A549 (cell line): ENCODE results near the gene NFATC2. TPM values are rescaled to one million over a fixed set of nuclear protein-coding genes. Genes with fewer than 3 reads are reported as not detected.
A peak's percentile ranks its signal among the peaks of the same experiment; 100 is the strongest.

Source experiments
- ATAC-seq, 2 experiments: fragments of 200-7000 bp in 1 of 2; fragments of >200 bp in 1 of 2; cut with Nextera tagmentation in 1 of 2; cut with Tn5 transposase in 1 of 2; 3 replicates each; pipeline versions ENCODE4 v1.8.0 to v1.9.1; 2018 to 2020; ENCODE audit warnings: mild to moderate bottlenecking in 1 of 2, moderate library complexity in 1 of 2
- CTCF ChIA-PET: fragments of 300-600 bp; sonication (Branson Sonifier 250); formaldehyde crosslinking; extraction: SDS; loops from one replicate; lab custom pipeline; 2021; ENCODE audit warnings: antibody characterized with exemption, inconsistent platforms; lab: Yijun Ruan, JAX
- POLR2A ChIA-PET: fragments of 350-600 bp; formaldehyde crosslinking; extraction: SDS; loops from one replicate; lab custom pipeline; 2021; ENCODE audit warnings: antibody characterized with exemption, inconsistent platforms; lab: Yijun Ruan, JAX
- DNase-seq, 2 experiments: peaks; one replicate each; pipeline versions ENCODE4 v3.0.0 to v3.0.0-alpha.2; 2011 to 2016; ENCODE audit warnings: low read depth in 1 of 2, low spot score in 1 of 2
- FAIRE-seq: peaks from 2 replicates; lab custom pipeline; 2011; peaks lifted over from hg19 to GRCh38; lab: Jason Lieb, UNC
- H3K27ac ChIP-seq, 2 experiments: fragments of >200 bp; sonication (Bioruptor Twin); formaldehyde crosslinking; 3 replicates each; pipeline ENCODE4 v1.5.1; 2016 to 2017
- H3K4me1 ChIP-seq: fragments of >200 bp; sonication (Bioruptor Twin); formaldehyde crosslinking; 3 replicates; pipeline ENCODE4 v1.6.1; 2016
- H3K4me2 ChIP-seq: fragments of >200 bp; sonication (Bioruptor Twin); formaldehyde crosslinking; 3 replicates; pipeline ENCODE4 v1.6.1; 2016
- H3K4me3 ChIP-seq: fragments of >200 bp; sonication (Bioruptor Twin); formaldehyde crosslinking; 3 replicates; pipeline ENCODE4 v1.5.1; 2016
- H3K9me3 ChIP-seq: fragments of >200 bp; sonication (Bioruptor Twin); formaldehyde crosslinking; 3 replicates; pipeline ENCODE4 v1.6.1; 2016
- BHLHE40 ChIP-seq: IDR thresholded peaks from 2 replicates; pipeline ENCODE4 v1.6.1; 2012; ENCODE audit warnings: low read depth, low read length, inconsistent platforms
- CEBPB ChIP-seq, 2 experiments: fragments of >200 bp in 1 of 2; sonication (Bioruptor Twin) in 1 of 2; formaldehyde crosslinking in 1 of 2; IDR thresholded peaks; 2 replicates each; pipeline ENCODE4 v1.6.1; 2012 to 2016
- CHD2 ChIP-seq: fragments of 150-350 bp; IDR thresholded peaks from 2 replicates; pipeline ENCODE4 v1.6.1; 2014; ENCODE audit warnings: low read length; ENCODE audit not compliant: partially characterized antibody
- EHF ChIP-seq: fragments of 250-450 bp; sonication (Bioruptor Pico); IDR thresholded peaks from 2 replicates; pipeline ENCODE4 v1.5.0; 2020; ENCODE audit warnings: mild to moderate bottlenecking
- EHMT2 ChIP-seq: fragments of 200-600 bp; sonication (generic); IDR thresholded peaks from 2 replicates; pipeline ENCODE4 v1.6.1; 2016; ENCODE audit warnings: antibody characterized with exemption, low read depth, mild to moderate bottlenecking, moderate library complexity
- FOSB ChIP-seq: fragments of 250-450 bp; sonication (Bioruptor Pico); IDR thresholded peaks from 2 replicates; pipeline ENCODE4 v1.5.0; 2020; ENCODE audit warnings: mild to moderate bottlenecking, moderate library complexity
- HDAC2 ChIP-seq: fragments of 200-600 bp; sonication (generic); IDR thresholded peaks from 2 replicates; pipeline ENCODE4 v1.6.1; 2016
- HOXB13 ChIP-seq: fragments of 250-450 bp; sonication (Bioruptor Pico); IDR thresholded peaks from 2 replicates; pipeline ENCODE4 v1.5.0; 2020; ENCODE audit warnings: low read depth, mild to moderate bottlenecking, moderate library complexity
- NPAS2 ChIP-seq: fragments of 250-450 bp; sonication (Bioruptor Pico); IDR thresholded peaks from 2 replicates; pipeline ENCODE4 v1.8.0; 2022; ENCODE audit warnings: mild to moderate bottlenecking, moderate library complexity, borderline replicate concordance
- NR3C1 ChIP-seq: fragments of >200 bp; sonication (Bioruptor Twin); formaldehyde crosslinking; IDR thresholded peaks from 3 replicates; pipeline ENCODE4 v1.6.1; 2017
- PBX3 ChIP-seq: IDR thresholded peaks from 2 replicates; pipeline ENCODE4 v1.6.1; 2012
- RARB ChIP-seq: fragments of 250-450 bp; sonication (Bioruptor Pico); IDR thresholded peaks from 2 replicates; pipeline ENCODE4 v1.8.0; 2021; ENCODE audit warnings: mild to moderate bottlenecking, moderate library complexity
- SREBF2 ChIP-seq: fragments of 450-650 bp; IDR thresholded peaks from 2 replicates; pipeline ENCODE4 v1.6.1; 2014; ENCODE audit warnings: mild to moderate bottlenecking, moderate library complexity
- TFCP2L1 ChIP-seq: fragments of 250-450 bp; sonication (Bioruptor Pico); IDR thresholded peaks from 2 replicates; pipeline ENCODE4 v1.5.0; 2021; ENCODE audit warnings: mild to moderate bottlenecking
- TP53 ChIP-seq: fragments of 250-450 bp; sonication (Bioruptor Pico); IDR thresholded peaks from 2 replicates; pipeline ENCODE4 v1.5.0; 2021; ENCODE audit warnings: mild to moderate bottlenecking, moderate library complexity
- USF2 ChIP-seq: fragments of 450-650 bp; IDR thresholded peaks from 2 replicates; pipeline ENCODE4 v1.6.1; 2014; ENCODE audit warnings: antibody characterized with exemption
- ZFP36 ChIP-seq: fragments of 450-650 bp; IDR thresholded peaks from 2 replicates; pipeline ENCODE4 v1.6.1; 2014; ENCODE audit warnings: borderline replicate concordance; ENCODE audit not compliant: partially characterized antibody
- ZSCAN20 ChIP-seq: fragments of 250-450 bp; sonication (Bioruptor Pico); IDR thresholded peaks from 2 replicates; pipeline ENCODE4 v1.8.0; 2022; ENCODE audit warnings: mild to moderate bottlenecking, moderate library complexity
- WGBS: methylation state at CpG from one replicate; pipeline ENCODE4 v1.1.6; 2017; ENCODE audit errors: missing lambda C conversion rate; 5-methylcytosine and 5-hydroxymethylcytosine counted together
- polyA plus RNA-seq, 4 experiments: library from polyadenylated mRNA; depleted of rRNA in 3 of 4; stranded (reverse); fragments of >200 nt; fragmentation: RNase III in 1 of 4; extraction: RNeasy Plus Mini Kit Qiagen cat#74134 plus additional on column Dnase treatment in 1 of 4; gene quantifications; 2 replicates in 3 of 4; 3 replicates in 1 of 4; pipeline ENCODE4 v1.2.3, GENCODE V29; 2011 to 2017
- TF ChIP-seq, protein P1 (sequence below): fragments of >200 bp; sonication (Bioruptor Twin); formaldehyde crosslinking; IDR thresholded peaks from 3 replicates; pipeline ENCODE4 v1.5.1; 2016
- TF ChIP-seq, protein P2 (sequence below): fragments of >200 bp; sonication (Bioruptor Twin); formaldehyde crosslinking; IDR thresholded peaks from 2 replicates; pipeline ENCODE4 v1.6.1; 2016
- TF ChIP-seq, protein P3 (sequence below): fragments of >200 bp; sonication (Bioruptor Twin); formaldehyde crosslinking; IDR thresholded peaks from 3 replicates; pipeline ENCODE4 v1.6.1; 2016

Gene NFATC2
- polyA plus RNA-seq, 2 of the 4 experiments (the other 2 are of a cell fraction): 0.75 to 1.6 TPM

GRCh38 chr20:51359401-51359800 is 183.1 kb downstream of the NFATC2 start:
- Histone ChIP-seq H3K9me3 (peaks cover 22% of the 10 kb centered on the region), H3K4me2 (no peak overlapping the region), H3K4me3 (no peak overlapping the region), H3K27ac (peak overlapping the region; percentile 80 to 89), H3K4me1 (peaks cover 28% of the 10 kb centered on the region)
- TF ChIP-seq PBX3 (no peak), FOSB (no peak), EHMT2 (no peak), TP53 (CRISPR knock-in tag) (no peak)
- TF ChIP-seq, protein P1, sequence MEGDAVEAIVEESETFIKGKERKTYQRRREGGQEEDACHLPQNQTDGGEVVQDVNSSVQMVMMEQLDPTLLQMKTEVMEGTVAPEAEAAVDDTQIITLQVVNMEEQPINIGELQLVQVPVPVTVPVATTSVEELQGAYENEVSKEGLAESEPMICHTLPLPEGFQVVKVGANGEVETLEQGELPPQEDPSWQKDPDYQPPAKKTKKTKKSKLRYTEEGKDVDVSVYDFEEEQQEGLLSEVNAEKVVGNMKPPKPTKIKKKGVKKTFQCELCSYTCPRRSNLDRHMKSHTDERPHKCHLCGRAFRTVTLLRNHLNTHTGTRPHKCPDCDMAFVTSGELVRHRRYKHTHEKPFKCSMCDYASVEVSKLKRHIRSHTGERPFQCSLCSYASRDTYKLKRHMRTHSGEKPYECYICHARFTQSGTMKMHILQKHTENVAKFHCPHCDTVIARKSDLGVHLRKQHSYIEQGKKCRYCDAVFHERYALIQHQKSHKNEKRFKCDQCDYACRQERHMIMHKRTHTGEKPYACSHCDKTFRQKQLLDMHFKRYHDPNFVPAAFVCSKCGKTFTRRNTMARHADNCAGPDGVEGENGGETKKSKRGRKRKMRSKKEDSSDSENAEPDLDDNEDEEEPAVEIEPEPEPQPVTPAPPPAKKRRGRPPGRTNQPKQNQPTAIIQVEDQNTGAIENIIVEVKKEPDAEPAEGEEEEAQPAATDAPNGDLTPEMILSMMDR: no peak
- DNase-seq (no peak), FAIRE-seq (no peak), ATAC-seq (no peak)
- CTCF ChIA-PET: interaction anchor here (0.7 to 3.1 kb wide), 9 partner anchors 10 to 372 kb away, joined by 3 to 11 read pairs (median 5); no protein-coding TSS in a partner anchor
- 79% methylated on average over 3 of the region's 3 CpGs for WGBS
- POLR2A ChIA-PET: no interaction called here

DNA sequence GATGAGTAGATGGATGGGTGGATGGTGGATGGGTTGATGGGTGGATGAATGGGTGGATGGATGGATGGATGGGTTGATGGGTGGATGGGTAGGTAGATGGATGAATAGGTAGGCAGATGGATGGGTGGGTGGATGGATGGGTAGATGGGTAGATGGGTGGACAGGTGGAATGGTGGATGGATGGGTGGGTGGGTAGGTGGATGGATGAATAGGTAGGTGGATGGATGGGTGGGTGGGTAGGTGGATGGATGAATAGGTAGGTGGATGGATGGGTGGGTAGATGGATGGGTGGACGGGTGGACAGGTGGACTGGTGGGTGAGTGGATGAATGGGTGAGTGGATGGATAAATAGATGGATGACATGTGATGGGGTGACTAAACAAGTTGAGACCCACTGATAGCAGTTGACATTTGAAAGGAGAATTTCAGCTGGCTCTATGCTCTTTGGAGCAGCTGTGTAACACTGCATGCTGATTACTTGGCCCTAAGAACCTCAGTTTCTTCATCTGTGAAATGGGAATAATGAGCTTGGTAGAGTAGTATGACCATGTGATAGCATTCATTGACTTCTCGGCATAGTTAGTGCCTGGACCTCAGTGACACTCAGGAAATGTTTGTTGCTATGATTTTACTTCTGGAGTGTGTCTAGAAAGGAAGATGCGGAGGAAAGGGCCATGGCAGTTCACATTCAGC is 184.3 kb downstream of the NFATC2 start:
- no peak for TF ChIP-seq ZFP36
- TF ChIP-seq, protein P2, sequence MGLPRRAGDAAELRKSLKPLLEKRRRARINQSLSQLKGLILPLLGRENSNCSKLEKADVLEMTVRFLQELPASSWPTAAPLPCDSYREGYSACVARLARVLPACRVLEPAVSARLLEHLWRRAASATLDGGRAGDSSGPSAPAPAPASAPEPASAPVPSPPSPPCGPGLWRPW: no peak
- TF ChIP-seq BHLHE40: no peak
- no peak for TF ChIP-seq CEBPB (IDR thresholded peaks at IDR 0.05)
- TF ChIP-seq NR3C1: no peak
- TF ChIP-seq TFCP2L1 (CRISPR knock-in tag): no peak
- TF ChIP-seq SREBF2: no peak
- TF ChIP-seq USF2: no peak
- TF ChIP-seq HDAC2: no peak
- no peak for TF ChIP-seq NPAS2 (CRISPR knock-in tag)
- no peak for TF ChIP-seq EHF (CRISPR knock-in tag)
- no peak for TF ChIP-seq RARB (CRISPR knock-in tag)
- TF ChIP-seq CHD2: no peak
- TF ChIP-seq EHMT2: no peak
- no peak for TF ChIP-seq HOXB13 (CRISPR knock-in tag)
- no peak for TF ChIP-seq ZSCAN20 (CRISPR knock-in tag)
- TF ChIP-seq, protein P3, sequence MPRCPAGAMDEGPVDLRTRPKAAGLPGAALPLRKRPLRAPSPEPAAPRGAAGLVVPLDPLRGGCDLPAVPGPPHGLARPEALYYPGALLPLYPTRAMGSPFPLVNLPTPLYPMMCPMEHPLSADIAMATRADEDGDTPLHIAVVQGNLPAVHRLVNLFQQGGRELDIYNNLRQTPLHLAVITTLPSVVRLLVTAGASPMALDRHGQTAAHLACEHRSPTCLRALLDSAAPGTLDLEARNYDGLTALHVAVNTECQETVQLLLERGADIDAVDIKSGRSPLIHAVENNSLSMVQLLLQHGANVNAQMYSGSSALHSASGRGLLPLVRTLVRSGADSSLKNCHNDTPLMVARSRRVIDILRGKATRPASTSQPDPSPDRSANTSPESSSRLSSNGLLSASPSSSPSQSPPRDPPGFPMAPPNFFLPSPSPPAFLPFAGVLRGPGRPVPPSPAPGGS: no peak
- peaks cover 30% of the 10 kb centered on the region for H3K4me1 ChIP-seq
- ATAC-seq: no peak
- H3K9me3 ChIP-seq: peaks cover 10% of the 10 kb centered on the region
- no peak overlapping the region for H3K4me3 ChIP-seq
- no peak overlapping the region for H3K4me2 ChIP-seq
- POLR2A ChIA-PET: no interaction called here
- 67% methylated on average over 3 of the region's 3 CpGs for WGBS
- H3K27ac ChIP-seq: peak overlapping the region; percentile 80 to 89; a peak in 3 of 6 replicates
- no peak for FAIRE-seq
- DNase-seq: no peak
- CTCF ChIA-PET: interaction anchor here (0.7 to 3.1 kb wide), 10 partner anchors 8 to 377 kb away, joined by 3 to 11 read pairs (median 4); no protein-coding TSS in a partner anchor
